Right lobe of liver (tissue), 6 donors: ENCODE results near the gene LDAH. TPM values are rescaled to one million over a fixed set of nuclear protein-coding genes. Genes with fewer than 3 reads are reported as not detected.

ENCODE experiments used
- ATAC-seq, 4 donors: fragments of 200-7000 bp; cut with Tn5 transposase; one replicate each; pipeline ENCODE4 v1.9.1; 2020; ENCODE audit warnings: mild to moderate bottlenecking in 4 of 4, moderate library complexity in 4 of 4
- DNase-seq, 3 donors: peaks; one replicate each; pipeline ENCODE4 v3.0.0-alpha.2; 2020
- H3K27ac ChIP-seq, 3 donors: fragments of 200-600 bp; one replicate each; pipeline ENCODE4 v1.8.0; 2022
- H3K27me3 ChIP-seq, 2 donors: fragments of 200-600 bp; one replicate each; pipeline ENCODE4 v1.8.0; 2022
- H3K36me3 ChIP-seq, 4 donors: fragments of 200-600 bp; sonication (generic) in 1 of 4; one replicate each; pipeline versions ENCODE4 v1.5.1 to v1.8.0; 2017 to 2022; ENCODE audit warnings: control low read depth in 1 of 4
- H3K4me1 ChIP-seq, 4 donors: fragments of 200-600 bp; sonication (generic) in 1 of 4; one replicate each; pipeline versions ENCODE4 v1.5.1 to v1.8.0; 2017 to 2022; ENCODE audit warnings: control low read depth in 1 of 4
- H3K4me3 ChIP-seq, 3 donors: fragments of 200-600 bp; one replicate each; pipeline ENCODE4 v1.8.0; 2022
- H3K9me3 ChIP-seq, 4 donors: fragments of 200-600 bp; sonication (generic) in 1 of 4; one replicate each; pipeline versions ENCODE4 v1.5.1 to v1.8.0; 2017 to 2022; ENCODE audit warnings: control low read depth in 1 of 4
- CTCF ChIP-seq, 4 donors: fragments of 200-600 bp in 3 of 4; fragments of 450-650 bp in 1 of 4; IDR thresholded peaks; one replicate each; pipeline versions ENCODE4 v1.5.1 to v1.8.0; 2016 to 2022; ENCODE audit warnings: antibody characterized with exemption in 4 of 4, mild to moderate bottlenecking in 2 of 4
- POLR2A ChIP-seq: fragments of 450-650 bp; IDR thresholded peaks from one replicate; pipeline ENCODE4 v1.6.1; 2017; ENCODE audit warnings: antibody characterized with exemption, mild to moderate bottlenecking
- WGBS: methylation state at CpG from one replicate; pipeline ENCODE4 v1.1.6; 2018; ENCODE audit warnings: low coverage, low lambda C conversion rate; ENCODE audit not compliant: insufficient coverage; ENCODE audit errors: missing lambda C conversion rate; 5-methylcytosine and 5-hydroxymethylcytosine counted together
- intact Hi-C, 2 donors: fragments of 100-400 bp; cut with DNase I; formaldehyde crosslinking; loops; one replicate each; pipeline versions ENCODE4 v1.11.2 to v1.14.1; 2022
- total RNA-seq, 6 experiments: library from RNA; depleted of rRNA in 2 of 6; stranded (reverse); fragments of >200 nt in 2 of 6; fragmentation: NEBNext Ultra II Directional in 3 of 6; extraction: Animal tissue kit (Norgen Biotek cat#: 25700) in 3 of 6; gene quantifications; one replicate each; pipeline versions ENCODE4 v1.1.0 to v1.2.4, GENCODE V29; 2016 to 2023
- donor health status: DM: no; HTN: yes; CAD: no.
- donor health status: DM: no; HTN: no; CAD: no.
- donor health status: DM: no; HTN: no; CAD: no.
- donor health status: DM: no; HTN: yes; CAD: no.
- donor health status: DM: no; HTN: yes; CAD: no.

The LDAH gene
- total RNA-seq, 6 experiments from 2014 or later, result 9.0 to 18.7 (median 14.1) TPM

DNA sequence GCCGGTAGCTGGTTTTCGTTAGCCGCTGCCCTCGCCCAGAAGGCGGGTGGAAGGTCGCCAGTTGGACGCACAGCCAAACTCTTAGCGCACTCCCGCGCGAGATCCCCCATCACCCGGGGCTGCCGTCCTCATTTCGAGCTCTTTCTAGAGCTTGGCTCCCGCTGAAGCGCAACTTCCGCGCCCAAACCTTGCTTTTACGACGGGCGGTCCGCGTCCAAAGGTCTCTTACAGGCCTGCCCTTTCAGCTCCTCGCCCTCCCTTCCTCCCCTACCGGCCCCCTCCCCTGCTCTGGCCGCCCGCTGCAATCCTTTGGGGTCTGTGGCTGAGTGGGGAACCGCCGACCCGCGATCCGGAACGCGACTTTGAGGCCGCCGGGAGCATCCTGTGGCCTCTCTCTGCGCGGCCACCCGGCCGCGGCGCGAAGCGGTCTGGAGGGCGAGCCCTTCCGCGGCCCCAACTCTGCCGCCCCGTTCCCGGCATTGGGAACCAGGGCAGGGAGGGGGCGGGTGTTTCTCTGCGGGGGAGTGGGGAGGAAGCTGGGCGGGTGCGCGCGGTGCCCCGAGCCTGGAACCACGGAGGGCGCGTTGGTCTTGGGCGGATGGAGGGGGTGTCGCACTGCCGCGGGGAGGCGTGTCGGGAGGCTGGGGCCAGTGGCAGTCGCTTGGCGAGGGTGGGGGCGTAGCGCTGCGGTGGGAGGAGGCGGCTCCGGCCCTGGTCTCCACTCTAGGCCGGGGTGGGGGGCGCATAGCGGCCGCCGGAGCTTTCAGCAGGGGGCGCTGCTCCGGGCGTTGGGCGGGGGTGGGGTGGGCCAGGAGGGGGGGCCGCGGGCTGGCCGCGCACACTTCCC is 156.4 kb downstream of the LDAH start, which contains the start of gene GDF7:
Gene GDF7, plus strand, starts transcription at position 841 of the 847 bp plus-strand sequence. CDS start 96 bp downstream, outside the sequence.
- DNase-seq (peak; percentile 82 to 91 (median 86)), ATAC-seq (peak; percentile 64 to 89 (median 80))
- Histone ChIP-seq H3K27me3 (no peaks in the 10 kb centered on the region), H3K27ac (peak within 1 kb of the TSS; percentile 62 to 77 (median 67)), H3K4me1 (peaks cover 0 to 11% (median 3%) of the 10 kb centered on the region in 4 donors), H3K4me3 (peak within 1 kb of the TSS; percentile 53 to 61 (median 59)), H3K36me3 (peaks cover 0 to 1% (median 0%) of the 10 kb centered on the region in 4 donors), H3K9me3 (no peaks in the 10 kb centered on the region)
- TF ChIP-seq POLR2A, result no peak
- peak in 3 of 4 donors; percentile 45 to 46 (median 46) for TF ChIP-seq CTCF (IDR thresholded peaks at IDR 0.05)
- intact Hi-C loops, result loop anchor here (10.0 kb wide), 2 partner anchors 88 to 298 kb away; no protein-coding TSS in a partner anchor
- 1% methylated on average over 33 of the region's 86 CpGs for WGBS

- H3K27me3 ChIP-seq, result no peaks in the 10 kb centered on the region
- H3K9me3 ChIP-seq, result no peaks in the 10 kb centered on the region
- no CpG with 5 or more reads among the region's 34 CpGs for WGBS
- DNase-seq, result no peak
- no peak for TF ChIP-seq POLR2A
- TF ChIP-seq CTCF (IDR thresholded peaks at IDR 0.05), result no peak
- H3K27ac ChIP-seq, result peak overlapping the region; percentile 62 to 70 (median 67)
- intact Hi-C loops, result loop anchor here (10.0 kb wide), 2 partner anchors 89 to 299 kb away; no protein-coding TSS in a partner anchor
- peak overlapping the region; percentile 53 to 61 (median 54) for H3K4me3 ChIP-seq
- H3K4me1 ChIP-seq, result peaks cover 0 to 11% (median 3%) of the 10 kb centered on the region in 4 donors
- peaks cover 0 to 1% (median 0%) of the 10 kb centered on the region in 4 donors for H3K36me3 ChIP-seq
- peak in 2 of 4 donors; percentile 11 to 34 for ATAC-seq
These were observed 156.9 kb downstream of the LDAH start for GRCh38 chr2:20666005-20666303.

DNA sequence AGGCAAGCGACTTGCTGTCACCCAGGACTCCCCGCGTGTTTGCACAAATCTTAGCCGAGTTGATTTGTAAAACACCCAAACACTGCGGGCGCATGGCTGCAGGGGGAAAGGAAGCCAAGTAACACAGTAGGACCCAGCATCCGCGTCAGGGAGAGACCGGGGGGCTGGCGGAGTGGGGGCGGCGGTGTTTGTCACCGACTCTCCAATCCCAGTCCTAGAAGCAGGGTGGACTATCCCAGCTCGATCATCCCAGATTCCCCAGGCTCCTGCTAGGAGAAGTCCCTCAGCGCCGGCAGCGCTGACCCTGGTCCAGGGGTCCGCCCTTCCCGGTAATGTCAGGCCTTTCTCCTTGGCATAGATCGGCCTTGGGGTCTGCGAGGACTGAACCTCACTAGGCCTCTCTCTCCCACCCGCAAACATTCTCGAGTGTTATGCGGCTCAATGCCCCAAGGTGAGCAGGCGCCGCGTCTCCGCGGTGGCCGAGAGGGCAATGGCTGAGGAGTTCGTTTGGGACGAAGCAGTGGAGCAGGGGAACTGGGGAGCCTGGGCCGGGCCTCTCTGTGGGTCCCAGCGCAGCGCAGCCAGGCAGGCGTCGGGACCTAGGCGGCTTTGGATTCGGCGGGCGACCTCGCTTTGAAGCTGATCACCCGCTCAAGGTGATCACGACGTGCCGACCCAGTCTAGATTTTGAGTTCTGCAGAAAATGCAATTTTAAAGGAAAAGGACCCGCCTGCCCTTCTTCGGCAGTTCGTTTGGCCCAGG is 157.5 kb downstream of the LDAH start:
- 6% methylated on average over 26 of the region's 49 CpGs for WGBS
- Histone ChIP-seq H3K9me3 (no peaks in the 10 kb centered on the region), H3K27me3 (no peaks in the 10 kb centered on the region), H3K27ac (peak overlapping the region; percentile 62 to 70 (median 67)), H3K4me3 (peak overlapping the region; percentile 53 to 61 (median 54)), H3K4me1 (peaks cover 0 to 11% (median 3%) of the 10 kb centered on the region in 4 donors), H3K36me3 (peaks cover 0 to under 1% (median 0%) of the 10 kb centered on the region in 4 donors)
- DNase-seq, result no peak
- TF ChIP-seq CTCF (IDR thresholded peaks at IDR 0.05) (no peak), POLR2A (no peak)
- peak in 1 of 4 donors; percentile 2 for ATAC-seq
- intact Hi-C loops, result loop anchor here (10.0 kb wide), 2 partner anchors 89 to 299 kb away; no protein-coding TSS in a partner anchor

DNA sequence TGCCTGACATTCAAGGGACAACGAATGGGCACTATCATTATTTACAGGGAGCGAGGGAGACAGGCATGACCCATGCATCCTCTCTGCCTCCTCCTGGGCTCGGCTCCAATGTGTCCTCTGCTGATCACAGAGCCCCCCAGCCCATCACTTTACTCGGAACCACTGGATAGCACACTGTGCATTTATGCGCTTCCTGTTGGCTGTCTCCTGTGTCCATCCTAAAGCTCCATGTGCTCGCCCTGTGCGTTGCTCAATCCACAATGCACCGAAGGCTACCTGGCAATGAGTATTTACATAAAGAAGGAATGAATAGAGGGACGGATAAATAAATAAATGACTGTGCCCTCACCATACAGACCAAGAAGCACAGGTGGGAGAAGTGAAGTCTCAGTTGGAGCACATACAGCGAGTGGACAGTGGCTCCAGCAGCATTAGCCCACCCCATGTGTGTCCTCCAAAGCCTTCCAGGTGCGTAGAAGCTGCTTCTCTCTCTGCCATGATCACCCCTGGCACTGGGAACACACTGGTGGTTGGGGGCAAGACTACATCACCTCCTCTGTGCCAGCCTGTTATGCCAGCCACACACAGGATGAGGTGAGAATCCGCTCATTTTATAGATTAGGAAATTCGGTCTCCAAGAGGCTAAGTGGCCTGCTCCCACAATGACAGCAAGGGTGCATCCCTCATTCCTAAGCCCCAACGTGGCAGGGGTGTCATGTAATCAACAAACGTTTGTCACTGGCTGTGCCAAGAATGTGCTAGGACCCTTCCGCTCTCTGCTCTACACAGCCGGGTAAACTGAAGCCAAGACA is 158.3 kb downstream of the LDAH start:
- Histone ChIP-seq H3K4me1 (peaks cover 0 to 11% (median 3%) of the 10 kb centered on the region in 4 donors), H3K9me3 (no peaks in the 10 kb centered on the region), H3K27me3 (no peaks in the 10 kb centered on the region), H3K27ac (no peak overlapping the region), H3K4me3 (no peak overlapping the region), H3K36me3 (no peaks in the 10 kb centered on the region)
- 34% methylated on average over 9 of the region's 17 CpGs for WGBS
- DNase-seq (peak in 2 of 3 donors; percentile 7 to 29), ATAC-seq (no peak)
- TF ChIP-seq CTCF (IDR thresholded peaks at IDR 0.05), result no peak
- TF ChIP-seq POLR2A, result no peak
- intact Hi-C loops, result loop anchor here (5.0 to 10.0 kb wide), 3 partner anchors 90 to 300 kb away; no protein-coding TSS in a partner anchor
